GM21367 (cell line): ENCODE measurements around the gene MTMR2.
"Not testable (repeated sequence)": the region's sequence is repeated elsewhere in the genome, so short reads cannot be mapped to it uniquely, and the experiment has no call there.

Experiments used
- ATAC-seq: cut with Tn5 transposase; IDR thresholded peaks from one replicate; pipeline ENCODE4 v1.9.1; 2021; ENCODE audit not compliant: unreplicated experiment

Gene MTMR2

DNA sequence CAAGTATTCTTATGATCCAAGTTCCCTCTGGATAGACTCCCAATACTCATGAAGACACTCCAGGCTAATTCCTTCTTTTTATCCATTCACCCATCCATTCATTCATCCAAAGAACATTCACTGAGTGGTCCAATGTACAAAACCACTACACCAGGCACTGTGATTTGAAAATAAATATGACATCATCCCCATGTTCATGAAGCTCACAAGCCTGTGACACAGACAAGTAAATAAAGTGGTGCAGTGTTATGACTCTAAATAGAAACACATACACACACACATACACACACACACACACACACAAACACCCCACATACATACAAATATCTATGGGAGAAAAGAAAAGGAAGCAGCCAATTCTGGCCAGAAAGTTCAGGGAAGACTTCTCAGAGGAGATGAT is 35.5 kb downstream of the MTMR2 start:
- no peak for ATAC-seq

- ATAC-seq: no peak
Observed at GRCh38 chr11:95886462-95886861, 37.4 kb downstream of the MTMR2 start.

GRCh38 chr11:95884802-95885201 is 39.1 kb downstream of the MTMR2 start:
- no peak for ATAC-seq

DNA sequence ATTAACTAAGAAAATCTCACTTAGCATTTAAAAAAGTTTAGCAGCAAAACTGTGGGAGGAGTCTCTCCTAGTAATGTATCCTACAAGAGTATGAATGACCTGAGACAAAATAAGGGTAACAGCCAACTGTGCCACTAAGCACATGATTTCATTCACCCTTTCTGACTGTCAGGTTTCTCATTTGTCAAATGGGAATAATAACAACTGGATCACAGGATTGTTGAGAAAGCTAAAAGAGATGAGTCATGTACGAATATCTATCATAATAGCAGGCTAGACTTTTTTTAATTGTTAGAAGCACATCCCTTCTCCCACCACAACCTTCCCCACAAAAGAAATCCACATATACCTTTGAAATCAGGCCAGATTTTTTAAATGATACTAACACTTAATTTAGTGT is 39.5 kb downstream of the MTMR2 start:
- no peak for ATAC-seq

DNA sequence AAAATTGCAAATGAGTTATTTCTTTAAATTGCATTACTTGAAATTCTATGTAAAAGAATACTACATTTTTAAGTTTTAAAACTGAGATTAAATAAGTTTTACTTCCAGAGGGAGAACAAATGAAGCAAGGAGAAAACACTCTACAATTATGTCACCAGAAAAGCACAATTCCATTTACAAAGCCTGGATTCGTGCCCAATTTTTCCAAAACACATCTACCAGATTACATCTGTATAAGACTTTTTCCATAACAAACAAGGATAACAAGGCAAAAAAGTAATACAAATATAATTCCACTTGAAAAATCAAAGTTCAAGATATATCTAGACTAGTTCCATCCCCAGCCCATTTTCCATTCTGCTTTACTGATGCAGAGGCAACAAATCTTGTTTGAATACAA is 40.5 kb downstream of the MTMR2 start:
- ATAC-seq: no peak

GRCh38 chr11:95877291-95877690 is 46.6 kb downstream of the MTMR2 start:
- ATAC-seq: no peak

GRCh38 chr11:95870877-95871276 is 53.0 kb downstream of the MTMR2 start:
- not testable (repeated sequence) for ATAC-seq

DNA sequence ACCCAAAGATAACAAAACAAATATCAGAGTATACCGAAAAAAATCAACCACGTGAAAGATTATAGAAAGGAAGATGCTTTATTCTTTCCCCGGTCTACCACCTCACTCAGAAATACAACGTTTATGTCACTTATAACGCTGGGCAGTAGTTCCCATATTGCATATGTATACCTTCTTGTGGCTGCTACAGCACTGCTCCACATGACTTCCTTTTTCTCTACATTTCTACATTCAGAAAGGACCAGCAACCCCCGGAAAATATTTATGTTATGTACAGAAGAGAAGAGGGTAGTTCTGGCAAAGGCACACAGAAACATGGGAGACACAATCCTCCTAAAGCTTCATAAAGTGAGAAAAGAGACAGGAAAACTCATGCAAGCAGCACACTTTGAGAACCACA is 56.8 kb downstream of the MTMR2 start:
- no peak for ATAC-seq

GRCh38 chr11:95863486-95864140 is 60.3 kb downstream of the MTMR2 start:
- no peak for ATAC-seq

DNA sequence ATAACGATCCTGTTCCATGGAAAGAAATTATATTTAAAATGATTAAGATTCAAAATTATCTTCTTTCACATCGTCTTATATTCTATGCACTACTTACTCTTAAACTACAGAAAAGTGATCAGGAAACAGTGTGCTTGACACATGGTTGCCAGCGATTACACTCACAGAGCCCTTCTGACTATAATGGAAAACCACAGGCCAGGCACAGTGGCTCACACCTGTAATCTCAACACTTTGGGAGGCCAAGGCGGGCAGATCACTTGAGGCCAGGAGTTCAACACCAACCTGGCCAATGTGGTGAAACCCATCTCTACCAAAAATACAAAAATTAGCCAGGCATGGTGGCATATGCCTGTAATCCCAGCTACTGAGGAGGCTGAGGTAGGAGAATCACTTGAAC is 63.9 kb downstream of the MTMR2 start:
- not testable (repeated sequence) for ATAC-seq

- not testable (repeated sequence) for ATAC-seq
Observed at GRCh38 chr11:95854362-95854761, 69.5 kb downstream of the MTMR2 start.

DNA sequence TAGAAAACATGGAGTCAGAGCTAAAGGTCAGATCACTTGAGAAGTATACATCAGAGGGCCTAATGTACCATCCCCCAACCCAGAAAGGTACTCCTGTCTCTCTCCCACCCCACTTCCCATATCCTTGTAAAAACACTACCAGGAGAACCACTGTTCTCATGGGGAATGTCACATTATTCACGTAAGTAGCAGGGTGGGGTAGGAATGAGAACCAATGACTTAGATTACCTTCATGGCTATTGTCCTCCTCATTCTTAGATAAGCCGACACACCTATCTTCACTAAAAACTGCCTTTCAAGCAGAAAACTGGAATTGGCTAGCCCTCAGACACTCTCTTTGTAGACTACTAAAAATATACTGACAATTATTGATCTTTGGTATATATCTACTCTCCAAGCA is 70.0 kb downstream of the MTMR2 start:
- ATAC-seq: no peak

DNA sequence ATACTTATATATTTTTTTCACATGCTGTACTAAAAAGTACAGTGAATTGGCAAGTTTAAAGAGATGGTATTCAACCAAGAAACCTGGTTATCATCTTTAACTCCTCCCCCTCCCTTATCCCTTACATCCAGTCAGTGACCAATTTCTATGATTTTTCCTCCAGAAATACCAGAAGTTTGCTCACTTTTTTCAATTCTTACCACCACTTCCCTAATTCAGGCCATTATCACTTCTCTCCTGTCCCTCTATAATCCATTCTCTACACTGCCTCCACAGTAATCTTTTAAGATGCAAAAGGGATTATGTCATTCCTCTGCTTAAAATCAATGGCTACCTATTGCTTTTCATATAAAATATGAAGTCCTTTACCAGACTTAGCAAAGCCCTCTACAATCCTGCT is 70.8 kb downstream of the MTMR2 start:
- no peak for ATAC-seq

DNA sequence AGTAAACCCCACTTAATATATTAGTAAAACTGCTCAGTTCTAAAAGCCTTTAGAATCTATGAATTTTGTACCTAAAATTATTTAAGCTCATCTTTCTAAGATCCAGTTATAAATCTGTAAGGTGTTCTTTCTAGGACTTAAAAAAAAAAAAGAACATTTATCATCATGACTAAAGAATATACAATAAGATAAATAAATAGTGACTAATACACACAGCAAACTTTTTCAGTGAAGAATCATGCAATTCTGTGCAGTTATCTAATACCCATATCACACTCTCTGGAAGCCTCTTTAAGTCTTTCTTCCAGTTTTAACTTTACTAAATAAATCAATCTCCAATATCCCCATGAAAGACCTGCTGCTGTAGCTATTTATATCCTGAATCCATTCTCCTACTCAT is 73.8 kb downstream of the MTMR2 start:
- no peak for ATAC-seq

GRCh38 chr11:95849087-95849825 is 74.7 kb downstream of the MTMR2 start:
- ATAC-seq: no peak

- no peak for ATAC-seq
Observed at GRCh38 chr11:95845167-95845566, 78.7 kb downstream of the MTMR2 start.

DNA sequence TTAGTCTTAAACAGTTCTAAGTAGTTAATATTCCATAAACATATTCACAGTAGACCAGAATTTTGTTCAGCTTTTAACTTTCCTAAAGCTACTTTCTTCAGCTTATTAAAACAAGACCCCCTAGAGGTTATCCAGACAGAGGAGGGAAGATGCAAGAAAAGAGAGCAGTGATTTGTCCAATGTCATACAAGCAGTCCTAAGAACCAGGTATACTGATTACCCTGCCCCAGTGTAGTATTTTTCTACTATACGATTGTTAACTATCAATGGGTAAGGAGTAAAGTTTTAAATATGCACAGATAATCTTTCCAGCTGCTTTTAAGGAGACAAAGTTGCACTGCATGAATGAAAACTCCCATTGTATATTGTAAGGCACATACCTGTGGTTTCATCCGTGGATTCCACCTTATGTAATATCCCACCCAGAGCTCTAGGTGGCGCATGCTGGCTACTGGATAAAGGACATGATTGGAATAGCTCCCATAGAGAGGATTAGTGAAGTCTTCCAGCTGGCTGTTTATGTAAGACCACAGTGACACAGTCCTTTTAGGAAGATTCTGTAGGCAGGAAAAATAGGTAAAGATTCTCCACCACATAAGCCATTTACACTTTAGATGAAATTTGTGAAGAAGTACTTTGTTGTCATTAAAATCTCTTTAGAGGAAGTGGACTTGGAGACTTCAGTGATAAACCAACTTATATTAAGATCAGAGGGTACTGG is 88.0 kb downstream of the MTMR2 start:
- ATAC-seq: peak; percentile 76

GRCh38 chr11:95835351-95835750 is 88.6 kb downstream of the MTMR2 start:
- no peak for ATAC-seq

DNA sequence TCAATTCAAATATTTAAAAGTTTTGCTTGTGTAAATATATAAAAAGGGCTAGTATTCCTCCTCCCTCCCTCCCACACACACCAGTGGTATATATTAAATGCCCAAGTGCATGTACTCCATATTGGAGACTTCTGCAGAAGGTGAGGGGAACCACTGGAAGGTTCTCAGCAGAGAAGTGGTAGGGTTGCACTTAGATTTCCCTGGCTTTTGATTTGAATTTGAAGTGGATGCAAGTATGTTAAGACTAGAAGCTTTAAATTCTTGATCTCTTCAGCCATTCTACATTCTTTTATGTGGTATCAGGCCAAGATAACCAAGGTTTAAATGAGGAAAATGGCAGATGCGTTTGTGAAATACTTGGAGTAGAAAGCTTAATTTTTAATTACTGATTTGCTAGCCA is 90.5 kb downstream of the MTMR2 start:
- ATAC-seq: no peak

DNA sequence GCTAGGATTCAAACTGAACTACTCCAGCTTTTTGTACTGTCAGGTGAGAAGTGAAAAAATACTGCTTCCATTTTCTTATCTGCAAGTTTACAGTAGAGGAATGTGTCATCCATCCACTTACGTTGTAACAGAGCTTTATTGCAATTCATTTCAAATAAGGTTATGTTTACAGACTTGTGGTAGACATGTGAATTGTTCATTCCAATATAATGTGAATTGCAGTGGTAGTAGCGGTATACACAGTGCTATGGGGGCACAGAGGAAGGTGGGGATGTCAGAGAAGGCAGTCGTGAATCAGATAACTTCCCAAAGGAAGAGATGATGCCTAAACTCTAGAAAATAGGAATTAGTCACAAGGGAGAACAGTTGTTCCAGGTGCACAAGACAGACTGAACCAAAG is 91.1 kb downstream of the MTMR2 start:
- no peak for ATAC-seq

- ATAC-seq: no peak
Observed at GRCh38 chr11:95831198-95831883, 92.6 kb downstream of the MTMR2 start.
